HepG2 (cell line): Measurements from ENCODE around the gene RCCD1. TPM values are rescaled to one million over a fixed set of nuclear protein-coding genes. Genes with fewer than 3 reads are reported as not detected.
A peak's percentile ranks its signal among the peaks of the same experiment; 100 is the strongest.

ENCODE experiments used
- ATAC-seq: fragments of 200-7000 bp; cut with Tn5 transposase; 3 replicates; pipeline ENCODE4 v1.9.1; 2020; ENCODE audit warnings: mild to moderate bottlenecking, moderate library complexity
- BruUV-seq: library from RNA; stranded (reverse); fragments of 400-500 nt; replicated peaks from 2 replicates; lab custom pipeline; 2021; lab: Mats Ljungman, UMichigan
- CTCF ChIA-PET: fragments of 300-600 bp; formaldehyde crosslinking; extraction: SDS; loops from one replicate; lab custom pipeline; 2021; ENCODE audit warnings: low total read pairs, inconsistent platforms, low intra/inter-chr PET ratio; lab: Yijun Ruan, JAX
- POLR2A ChIA-PET: fragments of 350-600 bp; sonication (Branson Sonifier 250); formaldehyde crosslinking; loops from one replicate; lab custom pipeline; 2020; ENCODE audit warnings: antibody characterized with exemption, inconsistent platforms; lab: Yijun Ruan, JAX
- DNase-seq: peaks from one replicate; pipeline ENCODE4 v3.0.0-alpha.2; 2015; ENCODE audit warnings: low spot score
- FAIRE-seq: peaks from 3 replicates; lab custom pipeline; 2011; peaks lifted over from hg19 to GRCh38; lab: Jason Lieb, UNC
- H2AFZ ChIP-seq: one replicate; pipeline ENCODE4 v1.6.1; 2011; ENCODE audit warnings: low read length, inconsistent platforms
- H3K27ac ChIP-seq: fragments of 300-600 bp; 3 replicates; pipeline ENCODE4 v1.8.0; 2011; ENCODE audit warnings: mixed run types, mild to moderate bottlenecking, mixed read lengths, low read length, inconsistent platforms; ENCODE audit not compliant: insufficient read depth; ENCODE audit errors: extremely low read length
- H3K27me3 ChIP-seq, 2 experiments: fragments of 200-600 bp in 1 of 2; 2 replicates in 1 of 2; 3 replicates in 1 of 2; pipeline versions ENCODE4 v1.6.0 to v1.8.0; 2011; ENCODE audit warnings: low read length in 2 of 2, mild to moderate bottlenecking in 2 of 2, moderate library complexity in 2 of 2, inconsistent platforms in 1 of 2; ENCODE audit not compliant: insufficient read depth in 2 of 2, control insufficient read depth in 1 of 2
- H3K36me3 ChIP-seq, 2 experiments: fragments of 200-600 bp in 1 of 2; replicated peaks in 1 of 2; 2 replicates in 1 of 2; 3 replicates in 1 of 2; pipeline versions ENCODE4 v1.5.1 to v1.8.0; 2011; ENCODE audit warnings: low read length in 2 of 2, inconsistent platforms in 1 of 2; ENCODE audit not compliant: insufficient read depth in 2 of 2, control insufficient read depth in 1 of 2
- H3K4me1 ChIP-seq: 2 replicates; pipeline ENCODE4 v1.5.1; 2012; ENCODE audit warnings: low read length, inconsistent platforms; ENCODE audit not compliant: insufficient read depth
- H3K4me2 ChIP-seq: 2 replicates; pipeline ENCODE4 v1.6.0; 2011; ENCODE audit warnings: low read depth, low read length, inconsistent platforms
- H3K4me3 ChIP-seq, 3 experiments: fragments of 200-600 bp in 1 of 3; sonication (generic), shearing (Covaris generic) in 1 of 3; replicated peaks in 1 of 3; 2 replicates each; pipeline ENCODE4 v1.5.1; 2011 to 2016; ENCODE audit warnings: low read length in 3 of 3, inconsistent platforms in 2 of 3, low read depth in 2 of 3, mild to moderate bottlenecking in 2 of 3, control low read depth in 1 of 3, mixed read lengths in 1 of 3; ENCODE audit not compliant: insufficient read depth in 1 of 3
- H3K79me2 ChIP-seq: one replicate; pipeline ENCODE4 v1.6.1; 2011; ENCODE audit warnings: low read length, inconsistent platforms; ENCODE audit not compliant: insufficient read depth
- H3K9ac ChIP-seq: 2 replicates; pipeline ENCODE4 v1.6.0; 2011; ENCODE audit warnings: mild to moderate bottlenecking, low read depth, low read length, inconsistent platforms; ENCODE audit not compliant: insufficient read depth
- H3K9me3 ChIP-seq: 2 replicates; pipeline ENCODE4 v1.5.1; 2012; ENCODE audit warnings: mild to moderate bottlenecking, low read length
- H4K20me1 ChIP-seq: 2 replicates; pipeline ENCODE4 v1.6.0; 2011; ENCODE audit warnings: inconsistent platforms, mild to moderate bottlenecking, low read length, moderate library complexity; ENCODE audit not compliant: insufficient read depth
- GABPB1 ChIP-seq: IDR thresholded peaks from 2 replicates; pipeline ENCODE4 v1.6.1; 2016; ENCODE audit warnings: mild to moderate bottlenecking, missing genetic modification reagents, moderate library complexity, missing compliant biosample characterization
- MED8 ChIP-seq: sonication (generic); formaldehyde crosslinking; IDR thresholded peaks from 2 replicates; pipeline ENCODE4 v1.8.1; 2023; ENCODE audit warnings: mild to moderate bottlenecking, missing genetic modification reagents; ENCODE audit not compliant: insufficient replicate concordance
- NBN ChIP-seq: fragments of 450-650 bp; conservative IDR thresholded peaks from 2 replicates; pipeline ENCODE4 v1.6.1; 2017
- ZNF773 ChIP-seq: sonication (generic); formaldehyde crosslinking; IDR thresholded peaks from 2 replicates; pipeline ENCODE4 v1.4.0; 2020; ENCODE audit warnings: missing genetic modification reagents, borderline replicate concordance
- WGBS: methylation state at CpG from one replicate; pipeline ENCODE4 v1.1.6; 2017; ENCODE audit warnings: low lambda C conversion rate; 5-methylcytosine and 5-hydroxymethylcytosine counted together
- in situ Hi-C: cut with HindIII; loops from 2 replicates; pipeline ENCODE4 v1.10.0; 2017; ENCODE audit warnings: low pct_unique_long_range_greater_than_20kb; ENCODE audit not compliant: extremely low pct_ligation_motif_present
- intact Hi-C: fragments of 100-400 bp; cut with micrococcal nuclease; formaldehyde crosslinking; loops from one replicate; pipeline ENCODE4 v1.10.0; 2022; ENCODE audit not compliant: unreplicated experiment
- polyA plus RNA-seq, 8 experiments: library from polyadenylated mRNA; depleted of rRNA in 3 of 8; stranded (reverse) in 7 of 8; unstranded in 1 of 8; fragments of >200 nt; fragmentation: Illumina TruSeq in 4 of 8; extraction: Trizol in 4 of 8; gene quantifications; 2 replicates each; pipeline versions ENCODE4 v1.2.1 to v1.2.3, GENCODE V29; 2011 to 2016; ENCODE audit warnings: low read depth in 4 of 8, missing spikeins in 1 of 8, mixed read lengths in 1 of 8; ENCODE audit not compliant: insufficient read depth in 1 of 8
- total RNA-seq, 5 experiments: library from RNA; depleted of rRNA; stranded (reverse); fragments of >200 nt; fragmentation: Illumina TruSeq; extraction: Trizol; gene quantifications; 2 replicates each; pipeline ENCODE4 v1.2.3, GENCODE V29; 2016; ENCODE audit warnings: low read depth in 1 of 5
- TF ChIP-seq, protein P1 (sequence below): sonication (generic); formaldehyde crosslinking; IDR thresholded peaks from 2 replicates; pipeline ENCODE4 v1.8.0; 2022; ENCODE audit warnings: mild to moderate bottlenecking, missing genetic modification reagents, moderate library complexity

Gene RCCD1
- total and polyA plus RNA-seq, 2 of the 13 experiments (the other 11 are each of a cell fraction or from before 2014, with no cell fraction given), result 14.1 to 15.1 TPM

DNA sequence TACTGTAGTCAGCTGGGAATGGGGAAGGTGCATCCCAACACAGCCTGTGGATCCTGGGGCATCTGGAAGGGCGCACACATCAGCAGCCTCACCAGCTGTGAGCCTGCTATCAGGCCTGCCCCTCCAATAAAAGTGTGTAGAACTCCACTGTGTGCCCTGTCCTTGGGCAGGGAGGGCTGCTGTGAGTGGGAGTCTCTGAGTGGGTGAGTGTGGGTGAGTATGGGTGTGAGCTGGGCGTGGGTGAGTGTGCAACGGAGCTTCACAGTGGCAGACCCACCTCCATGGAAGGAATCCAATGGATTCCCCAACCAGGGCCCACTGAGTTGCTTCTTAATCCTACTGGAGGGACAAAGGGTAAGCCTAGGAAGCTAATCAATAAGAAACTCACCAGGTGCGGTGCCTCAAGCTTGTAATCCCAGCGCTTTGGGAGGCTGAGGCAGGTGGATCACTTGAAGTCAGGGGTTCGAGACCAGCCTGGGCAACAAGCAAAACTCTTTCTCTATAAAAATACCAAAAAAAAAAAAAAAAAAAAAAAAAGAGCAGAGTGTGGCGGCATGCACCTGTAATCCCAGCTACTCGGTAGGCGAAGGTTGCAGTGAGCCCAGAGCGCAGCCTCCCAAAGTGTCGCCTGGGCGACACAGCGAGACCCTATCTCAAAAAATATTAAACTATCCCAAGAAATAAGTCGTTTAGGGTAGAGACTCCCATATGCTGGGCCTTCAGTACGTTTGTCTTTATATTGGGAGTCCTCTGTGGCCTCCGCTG is 555 bp upstream of the RCCD1 start:
- TF ChIP-seq MED8 (CRISPR knock-in tag) (no peak), ZNF773 (CRISPR knock-in tag) (0 out of 2 replicates have a peak, but pooled peaks have one; percentile 1), NBN (no peak), GABPB1 (CRISPR knock-in tag) (no peak)
- TF ChIP-seq, protein P1, sequence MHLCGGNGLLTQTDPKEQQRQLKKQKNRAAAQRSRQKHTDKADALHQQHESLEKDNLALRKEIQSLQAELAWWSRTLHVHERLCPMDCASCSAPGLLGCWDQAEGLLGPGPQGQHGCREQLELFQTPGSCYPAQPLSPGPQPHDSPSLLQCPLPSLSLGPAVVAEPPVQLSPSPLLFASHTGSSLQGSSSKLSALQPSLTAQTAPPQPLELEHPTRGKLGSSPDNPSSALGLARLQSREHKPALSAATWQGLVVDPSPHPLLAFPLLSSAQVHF (CRISPR knock-in tag), result peak; percentile 12; the same call in 1 of the 2 replicates
- Histone ChIP-seq H3K79me2 (peaks cover 9% of the 10 kb centered on the region), H3K4me1 (peaks cover 11% of the 10 kb centered on the region), H3K36me3 (peaks cover 18 to 49% of the 10 kb centered on the region in 2 experiments; a peak in 4 of 5 replicates), H3K9me3 (no peaks in the 10 kb centered on the region), H4K20me1 (no peaks in the 10 kb centered on the region), H3K27ac (peak overlapping the region; percentile 97), H3K4me2 (peak overlapping the region; percentile 83; the same call in 1 of the 2 replicates), H3K27me3 (no peaks in the 10 kb centered on the region), H2AFZ (no peak overlapping the region), H3K9ac (peak overlapping the region; percentile 97; the same call in 1 of the 2 replicates), H3K4me3 (peak overlapping the region in 2 of 3 experiments; percentile 65 to 77; a peak in 3 of 6 replicates)
- ChIA-PET CTCF (no interaction called here), POLR2A (interaction anchor here (1.2 to 2.7 kb wide), 6 partner anchors 8 to 51 kb away, joined by 3 to 26 read pairs (median 8); partner anchors contain the start of genes HDDC3, MAN2A2 and UNC45A)
- DNase-seq (no peak), ATAC-seq (no peak), FAIRE-seq (no peak)
- in situ Hi-C loops (no loop called here), intact Hi-C loops (loop anchor here (2.0 kb wide), 1 partner anchor 19 kb away; the partner anchor contains the start of gene UNC45A)
- WGBS, result 86% methylated on average over 13 of the region's 16 CpGs
- BruUV-seq, result no TSS peak
